Measurements from ENCODE around the gene SAAL1.

GRCh38 chr11:18061351-18061750 is 44.5 kb downstream of the SAAL1 start:
- no peak for TF ChIP-seq CTCF (optimal IDR thresholded peaks at IDR 0.05 in 1 of 3, IDR thresholded peaks at IDR 0.05 in 1 of 3, conservative IDR thresholded peaks at IDR 0.05 in 1 of 3; ENCODE audit: extremely low read depth in 1 of 3, insufficient read depth in 2 of 3, low read length in 3 of 3)
- no peak for TF ChIP-seq EZH2 (IDR thresholded peaks at IDR 0.05; ENCODE audit: low read length)

Measured in keratinocyte (primary cell).